SK-N-MC (cell line): ENCODE measurements around the gene FETUB.

ENCODE experiments used
- DNase-seq: peaks from one replicate; pipeline ENCODE4 v3.0.0-alpha.2; 2011; ENCODE audit warnings: low read depth, low spot score
- H3K27ac ChIP-seq: fragments of 200-600 bp; sonication (generic); 2 replicates; pipeline ENCODE4 v1.5.1; 2016; ENCODE audit warnings: mixed run types
- H3K36me3 ChIP-seq: fragments of 200-600 bp; sonication (generic); 2 replicates; pipeline ENCODE4 v1.6.1; 2017; ENCODE audit warnings: antibody characterized with exemption, low read length, mixed read lengths; ENCODE audit not compliant: insufficient read depth
- H3K4me3 ChIP-seq: fragments of 200-600 bp; sonication (generic); 2 replicates; pipeline ENCODE4 v1.5.1; 2016
- H3K9ac ChIP-seq: fragments of 200-600 bp; sonication (generic); 2 replicates; pipeline ENCODE4 v1.8.0; 2017; ENCODE audit warnings: mixed run types, mixed read lengths; ENCODE audit not compliant: insufficient read length
- H3K9me3 ChIP-seq: fragments of 200-600 bp; sonication (generic); 2 replicates; pipeline ENCODE4 v1.6.1; 2017; ENCODE audit warnings: low read depth, mild to moderate bottlenecking, antibody characterized with exemption, low read length, moderate library complexity, mixed read lengths
- EZH2 ChIP-seq: fragments of 200-600 bp; sonication (generic); IDR thresholded peaks from one replicate; pipeline ENCODE4 v1.6.1; 2017; ENCODE audit warnings: antibody characterized with exemption
- FOXP2 ChIP-seq: optimal IDR thresholded peaks from 2 replicates; pipeline ENCODE3; 2011; ENCODE audit warnings: mild to moderate bottlenecking, moderate library complexity; ENCODE audit not compliant: insufficient read depth; ENCODE audit errors: extremely low read length, control extremely low read depth
- POLR2AphosphoS5 ChIP-seq: IDR thresholded peaks from 2 replicates; pipeline ENCODE4 v1.6.1; 2012; ENCODE audit warnings: mild to moderate bottlenecking, low read depth, low read length, borderline replicate concordance

The FETUB gene

DNA sequence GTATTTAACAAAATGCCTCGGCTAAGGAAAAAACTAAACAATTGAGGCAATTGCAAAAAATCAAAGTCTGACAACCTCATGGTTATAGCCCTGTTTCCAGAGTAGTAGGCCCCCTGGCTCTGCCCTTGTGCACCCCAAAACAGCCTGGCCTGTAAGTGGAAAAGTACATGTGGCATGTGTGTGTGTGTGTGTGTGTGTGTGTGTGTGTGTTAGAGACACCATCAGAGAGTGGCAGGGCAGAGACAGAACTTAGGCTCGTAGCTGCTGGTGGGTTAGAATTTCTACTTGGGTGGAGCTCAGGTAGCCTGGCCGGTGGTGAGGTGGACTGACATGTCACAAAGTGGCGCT lies 41.4 kb upstream of the FETUB start:
- no peak overlapping the region for H3K4me3 ChIP-seq
- TF ChIP-seq POLR2AphosphoS5 (no peak), FOXP2 (no peak)
- H3K36me3 ChIP-seq: no peaks in the 10 kb centered on the region
- H3K27ac ChIP-seq: no peak overlapping the region
- H3K9me3 ChIP-seq: no peaks in the 10 kb centered on the region
- H3K9ac ChIP-seq: no peak overlapping the region
- no peak for DNase-seq

DNA sequence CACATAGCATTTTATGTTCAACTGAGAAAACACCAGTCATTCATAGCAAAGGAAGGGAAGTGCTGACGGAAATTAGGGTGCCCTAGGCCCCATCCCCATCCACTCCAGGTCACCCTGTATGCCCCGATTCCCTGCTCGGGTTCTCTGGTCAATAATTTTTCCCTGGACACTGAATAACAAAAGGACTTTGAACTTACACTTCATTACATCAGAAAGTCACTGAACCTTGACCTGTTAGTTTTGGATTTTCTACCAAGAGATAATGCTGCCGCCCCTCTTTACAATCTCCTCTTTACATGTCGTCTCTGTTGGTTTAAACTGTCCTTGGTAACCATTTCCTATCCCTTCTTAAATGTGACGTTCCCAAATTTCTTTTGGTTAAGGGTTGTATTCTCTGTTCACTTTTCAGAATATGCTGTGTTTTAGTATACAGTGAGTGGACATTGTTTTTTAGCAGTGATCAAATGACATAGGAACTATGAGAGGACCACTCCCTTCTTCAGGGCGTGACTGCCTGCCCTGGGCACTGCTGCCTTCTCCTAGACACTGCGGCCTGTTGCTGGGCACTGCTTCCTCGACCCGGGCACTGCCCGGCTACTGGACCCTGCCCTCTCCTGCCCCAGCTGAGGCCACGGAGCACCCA lies 40.9 kb upstream of the FETUB start:
- H3K4me3 ChIP-seq: no peak overlapping the region

DNA sequence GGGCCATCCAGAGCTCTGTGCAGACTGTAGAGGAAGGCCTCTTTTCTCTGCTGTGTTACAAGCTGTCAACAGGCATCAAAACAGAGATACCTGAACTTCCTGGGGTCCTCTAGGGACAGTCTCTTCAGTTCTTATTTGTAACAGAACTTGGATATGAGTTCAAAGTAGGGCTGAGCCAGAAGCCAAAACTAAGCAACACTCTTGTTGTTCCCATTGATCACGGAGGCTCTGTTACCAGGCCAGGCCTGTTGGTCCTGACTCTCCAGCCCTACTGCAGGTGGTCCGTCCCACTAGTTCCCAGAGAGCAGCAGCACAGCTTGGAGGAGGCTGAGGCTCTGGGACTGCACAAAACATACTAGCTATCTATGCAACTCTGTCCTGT lies 40.4 kb upstream of the FETUB start:
- no peak for DNase-seq
- no peak for TF ChIP-seq EZH2
- no peak for TF ChIP-seq POLR2AphosphoS5
- no peak for TF ChIP-seq FOXP2
- no peak overlapping the region for H3K9ac ChIP-seq
- no peaks in the 10 kb centered on the region for H3K36me3 ChIP-seq
- H3K27ac ChIP-seq: no peak overlapping the region
- no peak overlapping the region for H3K4me3 ChIP-seq
- H3K9me3 ChIP-seq: no peaks in the 10 kb centered on the region

More for the DNA sequence above, 40.9 kb upstream of the FETUB start:
- no peak overlapping the region for H3K9ac ChIP-seq
- H3K9me3 ChIP-seq: no peaks in the 10 kb centered on the region
- H3K36me3 ChIP-seq: no peaks in the 10 kb centered on the region
- H3K27ac ChIP-seq: no peak overlapping the region
- no peak for TF ChIP-seq FOXP2
- no peak for TF ChIP-seq POLR2AphosphoS5
- no peak for TF ChIP-seq EZH2
- DNase-seq: no peak

DNA sequence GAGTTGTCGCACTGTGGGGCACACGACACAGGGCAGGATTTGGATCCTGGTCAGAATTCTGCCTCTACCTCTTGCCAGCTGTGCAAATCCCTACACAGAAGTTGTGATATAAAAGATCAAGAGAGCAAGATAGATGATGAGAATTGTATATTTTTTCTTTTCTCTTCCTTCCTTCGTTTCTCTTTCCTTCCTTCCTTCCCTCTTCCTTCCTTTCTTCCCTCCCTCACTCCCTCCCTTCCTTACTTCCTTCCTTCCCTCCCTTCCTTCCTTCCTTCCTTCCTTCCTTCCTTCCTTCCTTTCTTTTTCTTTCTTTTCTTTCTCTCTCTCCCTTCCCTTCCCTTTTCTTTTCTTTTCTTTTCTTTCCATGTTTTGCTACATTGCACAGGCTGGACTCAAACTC lies 39.3 kb upstream of the FETUB start:
- Histone ChIP-seq H3K9ac (no peak overlapping the region), H3K4me3 (peak overlapping the region; percentile 0; the same call in 1 of the 2 replicates), H3K9me3 (no peaks in the 10 kb centered on the region), H3K36me3 (no peaks in the 10 kb centered on the region), H3K27ac (peak overlapping the region; percentile 27)
- peak; percentile 22 for DNase-seq
- TF ChIP-seq EZH2 (no peak), FOXP2 (no peak), POLR2AphosphoS5 (no peak)

DNA sequence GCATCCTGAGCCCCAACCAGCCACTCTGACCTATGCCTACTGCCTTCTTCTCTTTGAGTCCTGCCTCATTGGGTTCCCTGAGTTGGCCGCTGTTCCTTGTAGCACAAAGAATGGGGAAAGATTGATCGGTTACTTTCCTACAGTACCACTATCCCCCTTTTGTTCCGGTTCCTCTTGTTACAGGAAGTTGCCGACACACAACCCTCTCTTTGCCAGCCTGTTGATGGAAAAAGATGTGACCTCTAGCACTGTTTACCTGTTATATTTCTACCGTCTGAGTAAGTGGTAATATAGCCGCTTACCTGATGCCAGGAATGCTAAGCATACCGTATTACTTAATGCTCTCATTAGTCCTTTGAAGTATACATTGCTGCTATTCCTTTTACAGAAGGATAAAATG lies 37.0 kb upstream of the FETUB start:
- no peak for DNase-seq
- no peak for TF ChIP-seq EZH2
- TF ChIP-seq FOXP2: no peak
- H3K9me3 ChIP-seq: no peaks in the 10 kb centered on the region

DNA sequence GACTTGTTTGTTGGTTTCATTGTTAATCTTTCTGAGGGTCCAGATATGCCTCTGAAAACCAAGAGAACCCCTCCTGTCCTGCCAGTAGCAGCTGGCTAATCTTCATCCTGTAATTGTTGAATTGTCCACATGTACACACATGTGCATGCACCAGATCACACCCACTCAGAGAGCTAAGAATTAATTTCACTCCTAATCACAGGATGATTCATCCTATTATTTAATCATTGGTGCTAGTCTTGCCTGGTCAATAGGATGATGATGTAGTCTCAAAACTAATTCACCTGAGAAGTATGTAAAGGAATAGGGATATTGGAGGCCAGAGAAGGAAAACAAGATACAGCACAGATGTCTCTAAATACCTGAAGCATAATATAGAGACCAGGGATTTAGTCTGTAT lies 35.1 kb upstream of the FETUB start:
- DNase-seq: no peak
- TF ChIP-seq FOXP2 (no peak), POLR2AphosphoS5 (no peak), EZH2 (no peak)
- Histone ChIP-seq H3K36me3 (no peaks in the 10 kb centered on the region), H3K9me3 (no peaks in the 10 kb centered on the region), H3K9ac (no peak overlapping the region), H3K27ac (no peak overlapping the region), H3K4me3 (no peak overlapping the region)

More for the DNA sequence above, 37.0 kb upstream of the FETUB start:
- H3K4me3 ChIP-seq: no peak overlapping the region
- H3K9ac ChIP-seq: no peak overlapping the region
- no peak overlapping the region for H3K27ac ChIP-seq
- no peaks in the 10 kb centered on the region for H3K36me3 ChIP-seq

DNA sequence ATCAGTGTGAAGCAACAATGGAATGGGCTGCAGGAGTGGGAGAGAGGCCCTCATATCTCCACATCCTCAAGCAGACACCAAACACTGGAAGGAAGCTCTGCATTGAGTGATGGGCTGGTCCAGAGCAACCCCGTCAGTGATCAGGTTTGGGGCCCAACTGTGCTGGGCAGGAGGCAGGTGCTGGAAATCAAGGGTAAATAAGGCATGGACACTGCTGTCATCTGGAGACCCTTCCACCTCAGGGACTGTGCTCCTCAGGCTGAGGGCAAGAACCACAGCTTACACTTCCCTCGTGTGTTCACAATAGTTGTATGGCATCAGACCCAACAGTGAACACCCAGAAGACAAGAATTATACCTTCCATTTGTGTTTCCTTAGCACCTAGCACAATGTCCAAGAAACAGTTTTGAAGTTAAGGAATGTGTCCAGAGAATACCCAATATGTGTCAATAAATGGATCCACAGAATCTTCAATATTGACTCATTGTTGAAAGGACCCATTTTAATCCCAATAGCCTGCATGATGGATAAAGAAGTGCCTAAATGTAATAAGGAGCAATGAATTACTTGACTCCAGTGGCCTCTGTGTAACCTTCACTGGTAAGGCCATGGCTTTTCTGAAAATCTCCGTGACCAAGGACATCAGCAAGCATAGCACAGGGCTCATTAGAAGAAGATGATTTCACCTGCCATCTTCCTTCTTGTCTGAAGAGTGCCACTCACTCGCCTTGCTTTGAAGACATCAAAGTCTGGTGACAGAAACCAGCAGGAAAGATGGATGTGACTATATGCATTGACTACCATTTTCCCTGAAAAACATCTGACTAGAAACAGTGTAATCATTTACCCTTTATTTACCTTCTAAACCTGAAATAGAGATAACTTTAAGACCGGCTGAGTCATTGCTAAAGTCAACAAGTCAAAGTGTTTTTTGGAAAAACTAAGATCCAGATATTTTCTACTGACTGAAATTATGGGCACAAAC lies 34.3 kb upstream of the FETUB start:
- TF ChIP-seq POLR2AphosphoS5: no peak
- no peak for TF ChIP-seq FOXP2
- TF ChIP-seq EZH2: no peak
- no peak for DNase-seq
- H3K36me3 ChIP-seq: no peaks in the 10 kb centered on the region
- H3K27ac ChIP-seq: no peak overlapping the region
- H3K9ac ChIP-seq: no peak overlapping the region
- H3K9me3 ChIP-seq: no peaks in the 10 kb centered on the region
- no peak overlapping the region for H3K4me3 ChIP-seq

DNA sequence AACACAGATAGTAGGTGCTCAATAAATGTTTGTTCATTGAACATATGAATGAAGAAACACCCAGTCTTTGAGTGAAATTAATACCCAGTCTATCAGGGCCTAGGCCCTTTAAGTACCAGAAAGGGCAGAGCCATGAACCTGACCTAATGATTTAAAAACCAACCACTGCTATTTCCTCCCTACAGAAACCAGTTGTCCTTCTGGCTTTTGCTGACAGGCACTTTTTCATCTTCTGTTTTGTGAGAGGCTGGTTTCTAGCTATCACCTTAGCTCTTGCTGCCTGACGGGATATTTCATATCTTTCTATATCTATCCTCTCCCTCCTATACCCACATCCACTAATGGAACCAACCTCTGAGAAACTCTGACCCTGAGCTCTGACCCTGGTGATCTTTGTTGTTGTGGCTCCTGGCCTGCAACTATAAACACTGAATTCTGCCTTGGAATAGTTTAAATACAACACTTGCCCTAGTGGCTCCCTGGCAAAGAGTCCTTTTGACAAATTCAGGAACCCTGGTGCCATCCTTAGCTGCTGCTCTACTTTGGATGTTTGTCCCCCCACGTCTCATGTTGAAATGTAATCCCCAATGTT lies 31.5 kb upstream of the FETUB start:
- TF ChIP-seq EZH2: no peak
- no peak for TF ChIP-seq POLR2AphosphoS5
- TF ChIP-seq FOXP2: no peak
- no peak for DNase-seq
- no peak overlapping the region for H3K4me3 ChIP-seq
- H3K27ac ChIP-seq: no peak overlapping the region
- H3K9me3 ChIP-seq: no peaks in the 10 kb centered on the region
- no peak overlapping the region for H3K9ac ChIP-seq
- no peaks in the 10 kb centered on the region for H3K36me3 ChIP-seq
